GM20000 (cell line): Measurements from ENCODE around the gene KCNJ4.

Experiments used
- DNase-seq: peaks from one replicate; pipeline ENCODE4 v3.0.0; 2012; ENCODE audit warnings: low spot score
- CTCF ChIP-seq: IDR thresholded peaks from 2 replicates; pipeline ENCODE4 v1.5.1; 2012; ENCODE audit warnings: mild to moderate bottlenecking, control low read depth; ENCODE audit errors: extremely low read depth, missing control alignments

Gene KCNJ4

GRCh38 chr22:38435965-38436364 lies 19.0 kb downstream of the KCNJ4 start:
- TF ChIP-seq CTCF: no peak
- no peak for DNase-seq

- peak; percentile 11 for TF ChIP-seq CTCF
- no peak for DNase-seq
These were observed 20.0 kb downstream of the KCNJ4 start for GRCh38 chr22:38435010-38435409.

DNA sequence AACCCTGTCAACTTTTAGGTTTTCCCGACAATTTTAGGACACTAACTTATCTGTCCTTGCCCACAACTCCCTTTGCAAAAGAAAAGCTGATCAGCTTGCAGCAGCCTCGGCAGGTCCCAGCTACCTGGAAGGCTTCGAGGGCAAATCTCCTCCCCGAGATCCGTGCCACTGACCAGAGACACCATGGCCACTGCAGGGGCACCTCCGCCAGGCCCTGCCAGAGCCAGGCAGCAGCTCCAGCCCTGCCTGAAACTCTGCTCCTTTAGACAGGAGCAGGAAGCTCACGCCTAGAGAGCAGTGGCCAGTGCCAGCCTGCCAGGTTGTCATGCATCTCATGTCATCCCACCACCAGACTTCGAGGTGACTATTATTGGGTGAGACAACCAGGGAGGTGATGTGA lies 21.1 kb downstream of the KCNJ4 start:
- TF ChIP-seq CTCF: no peak
- no peak for DNase-seq

DNA sequence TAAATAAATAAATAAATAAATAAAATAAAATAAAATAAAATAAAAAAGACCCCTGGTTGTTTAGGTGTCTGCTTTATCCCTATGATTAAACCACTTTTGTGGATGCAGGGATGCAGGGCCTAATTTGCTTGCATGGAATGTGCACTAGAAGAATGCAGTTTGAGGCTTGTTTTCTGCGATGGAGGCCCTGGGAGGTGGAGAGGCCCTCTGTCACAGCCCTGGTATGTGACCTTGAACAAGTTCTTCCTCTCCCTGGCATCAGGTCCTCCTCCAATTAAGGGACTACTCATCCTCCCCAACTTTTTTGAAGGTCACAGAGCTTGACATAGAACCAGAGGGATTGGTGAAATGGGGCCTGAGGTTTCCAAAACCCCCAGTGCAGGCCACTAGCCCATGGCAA lies 22.7 kb downstream of the KCNJ4 start:
- no peak for DNase-seq
- no peak for TF ChIP-seq CTCF

DNA sequence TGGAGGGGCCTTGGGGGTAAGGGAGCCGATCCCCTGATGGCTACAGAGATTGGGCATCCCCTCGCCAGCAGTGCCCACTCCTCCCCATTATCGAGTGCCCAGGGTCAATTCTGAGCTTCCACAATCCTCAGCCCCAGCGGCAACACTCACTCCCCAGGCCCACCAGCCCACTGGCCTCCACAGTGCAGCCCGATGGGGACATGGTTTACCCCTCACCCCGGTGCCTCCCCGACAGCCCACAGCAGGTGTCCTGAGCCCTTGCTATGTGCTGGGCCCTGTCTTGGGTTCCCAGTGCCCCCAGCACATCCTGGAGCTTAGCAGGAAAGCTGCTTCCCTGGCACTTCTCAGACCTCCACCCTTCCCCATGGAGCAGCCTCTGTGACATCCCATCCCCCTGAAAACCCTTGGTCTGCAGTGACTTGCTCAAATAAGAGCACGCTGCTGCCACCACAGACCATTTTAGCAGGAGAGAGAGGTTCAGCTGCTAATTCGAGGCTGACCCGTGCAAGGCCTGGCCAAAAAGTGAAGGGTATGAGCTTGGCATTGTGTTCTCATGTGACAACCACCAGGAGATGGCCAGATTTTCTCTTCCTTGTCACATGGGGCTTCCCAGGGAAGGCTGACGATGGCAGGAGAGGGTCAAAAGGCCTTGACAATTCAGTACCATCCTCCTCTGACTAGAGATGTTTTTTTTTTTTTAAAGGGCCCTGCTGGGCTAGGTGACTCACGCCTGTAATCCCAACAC lies 23.6 kb downstream of the KCNJ4 start:
- TF ChIP-seq CTCF: no peak
- no peak for DNase-seq

DNA sequence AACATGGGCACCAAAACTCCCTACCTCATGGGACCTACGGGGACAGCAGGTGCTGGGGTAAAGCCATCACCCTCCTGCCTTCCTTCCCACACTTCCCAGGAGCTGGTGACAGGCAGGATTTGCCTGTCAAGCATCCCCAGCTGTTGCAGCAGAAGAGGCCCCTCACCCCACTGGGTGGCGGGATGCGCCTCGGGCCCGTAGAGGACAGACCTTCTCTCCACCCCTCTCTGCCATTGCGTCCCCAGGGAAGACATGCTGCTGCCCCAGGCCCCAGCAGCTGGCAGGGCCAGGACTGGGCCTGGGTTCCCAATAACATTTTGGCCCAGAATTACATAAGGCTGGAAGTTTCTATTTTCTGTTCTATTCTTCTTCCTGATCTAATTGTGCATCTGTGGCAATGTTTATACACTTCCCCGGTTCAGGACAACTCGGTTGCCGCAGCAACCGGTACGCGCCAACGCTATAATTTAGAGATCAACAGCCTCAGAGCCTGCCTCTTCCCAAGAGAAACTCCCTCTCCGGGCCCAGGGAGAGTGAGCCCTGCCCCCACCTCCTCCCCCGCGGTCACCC lies 25.4 kb downstream of the KCNJ4 start:
- TF ChIP-seq CTCF: no peak
- no peak for DNase-seq

- TF ChIP-seq CTCF: no peak
- DNase-seq: no peak
These were observed 26.3 kb downstream of the KCNJ4 start for GRCh38 chr22:38428714-38429113.
